ENCODE results near the gene CTU1.

Gene CTU1

DNA sequence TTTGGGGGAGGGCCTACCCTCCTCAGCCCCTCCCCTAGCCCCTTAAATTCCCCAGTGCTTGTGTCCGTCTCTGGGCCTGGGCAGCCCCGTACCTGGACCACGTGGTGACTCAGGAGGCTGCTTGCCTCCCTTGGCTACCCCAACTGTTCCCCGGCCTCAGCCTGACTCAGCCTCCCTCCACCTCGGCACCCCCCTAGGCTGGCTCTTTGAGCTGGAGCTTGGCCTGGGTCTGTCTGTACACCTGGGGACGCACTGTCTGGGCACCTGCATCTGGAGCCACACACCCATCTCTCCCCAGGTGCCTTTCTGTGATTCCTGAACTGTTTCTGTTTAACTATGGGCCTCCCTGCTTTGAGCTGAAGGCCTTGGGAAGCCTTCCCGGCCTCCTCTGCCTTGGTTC, 23.7 kb downstream of the CTU1 start:
- H3K4me3 ChIP-seq, result no peak overlapping the region
- H3K27ac ChIP-seq, result no peak overlapping the region
- no peak for TF ChIP-seq CTCF (IDR thresholded peaks at IDR 0.05)
- no peak for DNase-seq (ENCODE audit: low spot score)

DNA sequence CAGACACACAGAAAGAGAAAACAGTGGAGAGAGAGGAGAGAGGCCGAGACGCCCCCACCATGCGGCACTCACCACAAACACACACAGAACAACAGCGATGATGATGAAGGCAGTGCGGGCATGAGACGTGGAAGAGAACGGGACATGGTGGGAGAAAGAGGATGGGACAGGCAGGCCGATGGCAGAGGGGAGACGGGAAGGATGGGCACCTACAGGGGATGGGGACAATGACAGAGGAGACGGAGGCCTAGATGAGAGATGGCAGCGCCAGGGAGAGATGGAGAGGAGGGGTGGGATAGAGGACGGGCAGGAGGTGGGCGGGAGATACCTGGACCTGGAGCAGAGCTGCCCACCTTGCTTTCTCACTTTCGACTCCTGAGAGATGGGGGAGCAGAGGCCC, 24.4 kb downstream of the CTU1 start:
- no peak for TF ChIP-seq CTCF (IDR thresholded peaks at IDR 0.05)
- Histone ChIP-seq H3K27ac (no peak overlapping the region), H3K4me3 (no peak overlapping the region)
- no peak for DNase-seq (ENCODE audit: low spot score)

GRCh38 chr19:51083181-51083580, 25.0 kb downstream of the CTU1 start:
- no peak for TF ChIP-seq CTCF (IDR thresholded peaks at IDR 0.05)
- Histone ChIP-seq H3K27ac (no peak overlapping the region), H3K4me3 (no peak overlapping the region)
- DNase-seq (ENCODE audit: low spot score), result no peak

DNA sequence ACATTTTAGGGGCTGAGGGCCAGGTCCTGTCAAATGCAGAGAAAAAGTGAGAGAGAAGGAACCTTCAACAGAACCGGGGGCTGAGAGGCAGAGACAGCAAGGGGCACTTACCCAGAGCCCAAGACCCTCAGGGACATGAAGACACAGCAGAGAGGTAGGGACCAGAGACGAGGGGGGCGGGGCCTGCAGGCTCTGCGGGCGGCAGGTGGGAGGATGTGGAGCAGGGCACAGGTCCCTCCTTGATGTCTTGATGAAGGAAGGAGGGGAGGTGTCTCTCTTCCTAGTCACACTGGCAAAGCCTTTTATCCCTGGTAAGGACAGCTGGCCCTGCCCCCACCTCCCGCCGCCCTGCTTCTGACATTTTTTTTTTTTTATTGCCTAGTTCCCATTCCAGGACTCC, 25.6 kb downstream of the CTU1 start, which contains the start of gene KLK14:
Gene KLK14, minus strand, starts transcription at position 277 of the 400 bp plus-strand sequence. Its CDS starts 273 bp downstream, at position 4.
- no peak for DNase-seq (ENCODE audit: low spot score)
- no peak within 1 kb of the TSS for H3K4me3 ChIP-seq
- no peak for TF ChIP-seq CTCF (IDR thresholded peaks at IDR 0.05)
- no peak within 1 kb of the TSS for H3K27ac ChIP-seq

- Histone ChIP-seq H3K27ac (no peak overlapping the region), H3K4me3 (no peak overlapping the region)
- no peak for DNase-seq (ENCODE audit: low spot score)
- TF ChIP-seq CTCF (IDR thresholded peaks at IDR 0.05), result no peak
These were observed 26.7 kb downstream of the CTU1 start for GRCh38 chr19:51081476-51081875.

DNA sequence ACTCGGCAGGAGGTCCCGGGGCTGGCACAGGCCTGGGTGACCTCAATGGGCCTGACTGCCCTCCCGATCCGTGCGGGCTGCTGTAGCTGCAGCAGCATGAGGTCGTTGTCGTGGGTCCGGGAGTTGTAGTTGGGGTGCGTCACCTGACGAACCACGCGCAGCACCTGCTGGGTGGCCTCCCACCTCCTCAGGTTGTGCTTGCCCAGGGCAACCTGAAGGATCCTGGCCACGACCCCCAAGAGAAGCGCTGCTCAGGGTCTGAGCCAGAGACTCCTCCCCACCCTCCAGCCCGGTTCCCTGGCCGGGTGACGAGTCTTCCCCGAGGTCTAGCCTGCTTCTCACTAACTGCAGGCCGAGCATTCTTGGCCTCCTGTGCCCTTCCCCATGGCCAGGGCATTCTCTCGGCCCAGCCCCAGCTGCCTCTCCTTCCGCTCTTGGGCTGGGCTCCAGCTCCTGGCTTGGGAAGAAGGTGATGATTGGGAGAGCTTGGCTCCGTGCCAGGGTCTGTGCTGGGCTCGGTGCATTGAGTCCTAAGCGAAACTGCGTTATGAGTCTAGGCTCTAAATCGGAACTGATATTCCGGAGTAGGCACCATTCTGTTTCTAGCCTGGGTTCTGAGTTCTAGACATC, 28.6 kb downstream of the CTU1 start:
- no peak for DNase-seq (ENCODE audit: low spot score)
- no peak overlapping the region for H3K4me3 ChIP-seq
- TF ChIP-seq CTCF (IDR thresholded peaks at IDR 0.05), result no peak
- no peak overlapping the region for H3K27ac ChIP-seq

- DNase-seq (ENCODE audit: low spot score), result no peak
- Histone ChIP-seq H3K4me3 (no peak overlapping the region), H3K27ac (no peak overlapping the region)
- TF ChIP-seq CTCF (IDR thresholded peaks at IDR 0.05), result no peak
These were observed 29.5 kb downstream of the CTU1 start for GRCh38 chr19:51078731-51079130.

Measured in coronary artery (tissue), 2 donors.